ENCODE data around the gene RSU1.

RSU1 gene

DNA sequence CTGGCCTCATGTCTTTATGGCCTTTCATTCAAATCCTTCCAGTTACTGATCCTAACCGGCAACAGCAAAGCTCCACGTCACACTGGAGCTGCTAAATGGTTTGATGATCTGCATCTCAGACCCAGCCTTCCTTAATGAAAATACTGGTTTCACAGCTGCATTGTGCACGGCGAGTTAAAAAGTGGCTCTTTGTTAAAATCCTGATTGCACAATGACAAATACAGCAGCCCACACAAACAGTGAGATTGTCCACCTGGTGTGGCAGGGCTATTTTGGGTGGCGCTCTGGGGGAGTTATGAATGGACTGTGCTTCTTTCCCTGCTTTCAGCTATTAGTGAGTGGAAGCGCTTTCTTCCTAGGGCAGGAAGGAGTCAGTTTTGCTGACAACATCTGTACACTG is 232.1 kb downstream of the RSU1 start:
- no peak for DNase-seq

DNA sequence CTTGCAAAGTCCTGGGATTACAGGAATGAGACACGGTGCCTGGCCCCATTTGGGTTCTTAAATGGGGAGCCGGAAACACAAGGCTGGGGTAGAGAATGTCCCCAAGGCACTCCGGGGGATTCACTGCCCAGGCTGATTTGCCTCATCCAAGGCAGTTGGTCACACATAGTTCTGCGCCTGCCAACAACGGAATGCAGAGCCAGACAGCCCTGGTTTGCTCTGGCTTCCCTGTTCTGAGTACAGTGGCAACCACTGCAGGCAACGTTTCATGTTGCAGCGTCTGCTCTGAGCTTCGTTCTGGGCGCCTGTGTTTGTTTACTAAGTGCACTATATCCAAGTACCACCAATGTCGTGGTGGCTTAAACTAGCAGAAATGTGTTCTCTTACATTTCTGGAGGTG is 233.8 kb downstream of the RSU1 start:
- DNase-seq, result no peak

DNA sequence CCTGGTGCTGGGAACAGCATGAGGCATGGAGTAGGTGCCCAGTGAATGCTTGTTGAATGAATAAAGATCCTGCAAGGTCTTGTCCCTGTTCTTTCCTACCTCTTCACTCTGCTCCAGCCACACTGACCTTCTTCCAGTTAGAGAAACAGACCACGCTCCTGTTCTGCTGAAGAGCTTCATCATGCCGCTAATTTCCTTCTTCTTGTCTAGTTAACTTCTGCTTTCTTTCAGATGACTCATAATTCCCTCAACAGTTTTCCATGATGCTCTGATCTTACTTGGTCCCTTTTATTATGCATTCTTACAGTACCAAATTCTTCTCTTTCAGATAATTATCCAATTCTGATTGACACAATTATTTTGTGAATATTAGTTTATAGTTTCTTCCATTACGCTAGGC is 236.0 kb downstream of the RSU1 start:
- no peak for DNase-seq

DNA sequence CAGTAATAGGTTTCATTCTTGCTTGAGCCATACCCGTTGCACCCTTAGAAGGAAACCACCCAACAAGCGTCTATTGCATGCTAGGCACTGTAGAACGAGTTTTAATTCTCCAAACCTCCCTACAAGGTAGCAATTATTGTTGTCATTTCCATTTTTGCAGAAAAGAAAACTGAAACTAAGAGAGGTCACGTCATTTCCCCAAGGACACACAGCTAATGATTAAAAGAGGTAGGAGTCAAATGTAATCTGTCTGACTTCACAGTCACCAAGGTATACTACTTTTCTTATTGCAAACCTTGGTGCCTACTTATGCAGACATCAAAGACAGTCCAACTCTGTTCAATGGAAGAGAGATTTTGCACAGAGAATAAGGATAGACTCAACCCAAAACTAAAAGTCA is 246.5 kb downstream of the RSU1 start:
- no peak for DNase-seq

DNA sequence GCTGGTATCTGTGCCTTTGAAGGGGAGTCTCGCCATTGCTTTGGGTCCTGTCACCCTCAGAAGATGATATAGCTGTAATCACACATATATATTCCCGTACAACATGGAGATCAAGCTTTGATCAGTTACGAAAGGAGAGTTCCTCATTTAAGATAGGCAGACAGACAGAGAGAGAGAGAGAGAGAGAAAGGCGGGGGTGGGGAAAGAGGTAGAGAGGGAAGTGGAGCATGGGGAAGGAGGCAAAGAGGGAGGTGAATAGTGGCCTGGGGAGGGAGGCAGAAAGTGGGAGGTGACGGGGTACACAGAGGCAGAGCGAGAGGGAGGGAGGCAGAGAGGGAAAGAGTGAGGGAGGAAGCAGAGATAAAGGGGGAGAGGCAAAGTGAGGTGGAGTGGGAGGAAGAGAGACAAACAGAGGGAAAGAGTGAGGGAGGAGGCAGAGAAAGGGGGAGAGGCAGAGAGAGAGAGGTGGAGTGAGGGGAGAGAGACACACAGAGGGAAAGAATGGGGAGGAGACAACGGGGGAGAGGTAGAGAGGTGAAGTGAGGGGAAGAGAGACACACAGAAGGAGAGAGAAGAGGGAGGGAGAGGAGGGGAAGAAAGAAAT is 250.9 kb downstream of the RSU1 start:
- DNase-seq, result no peak

DNA sequence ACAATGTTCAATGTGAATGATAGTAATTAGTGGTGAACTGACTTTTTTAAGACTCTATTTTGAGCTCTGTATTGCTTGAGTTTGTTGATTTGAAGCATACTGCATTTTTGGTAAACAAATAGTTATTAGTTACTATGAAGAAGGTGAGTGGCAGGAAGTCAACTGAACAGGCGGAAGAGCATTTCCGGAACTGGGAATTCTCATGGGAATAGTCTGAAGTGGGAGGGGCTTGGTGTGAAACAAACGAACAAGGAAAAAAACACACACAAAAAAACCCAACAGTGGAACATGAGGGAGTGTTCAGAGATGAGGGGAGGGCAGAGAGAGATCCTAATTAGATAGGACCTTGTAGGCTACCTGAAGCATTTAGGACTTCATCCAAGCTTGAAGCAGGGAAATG is 251.6 kb downstream of the RSU1 start:
- no peak for DNase-seq

DNA sequence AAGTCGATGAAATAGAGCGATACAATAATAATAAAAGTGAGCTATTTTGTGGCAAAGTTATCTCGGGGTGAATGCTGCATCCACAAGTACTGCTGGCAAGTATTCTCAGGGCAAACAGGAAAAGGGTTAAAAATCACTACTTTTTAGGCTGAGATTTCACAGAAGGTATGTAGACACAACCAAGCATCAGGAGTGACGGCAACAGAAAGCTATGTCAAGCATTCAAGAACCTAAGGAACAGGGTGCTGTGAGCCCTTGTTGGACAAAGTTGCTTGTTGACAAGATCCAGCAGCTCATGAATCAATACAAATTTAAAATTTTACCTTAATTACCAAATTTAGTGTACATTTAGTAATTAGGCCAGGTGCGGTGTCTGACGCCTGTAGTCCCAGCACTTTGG is 254.3 kb downstream of the RSU1 start:
- DNase-seq, result no peak

DNA sequence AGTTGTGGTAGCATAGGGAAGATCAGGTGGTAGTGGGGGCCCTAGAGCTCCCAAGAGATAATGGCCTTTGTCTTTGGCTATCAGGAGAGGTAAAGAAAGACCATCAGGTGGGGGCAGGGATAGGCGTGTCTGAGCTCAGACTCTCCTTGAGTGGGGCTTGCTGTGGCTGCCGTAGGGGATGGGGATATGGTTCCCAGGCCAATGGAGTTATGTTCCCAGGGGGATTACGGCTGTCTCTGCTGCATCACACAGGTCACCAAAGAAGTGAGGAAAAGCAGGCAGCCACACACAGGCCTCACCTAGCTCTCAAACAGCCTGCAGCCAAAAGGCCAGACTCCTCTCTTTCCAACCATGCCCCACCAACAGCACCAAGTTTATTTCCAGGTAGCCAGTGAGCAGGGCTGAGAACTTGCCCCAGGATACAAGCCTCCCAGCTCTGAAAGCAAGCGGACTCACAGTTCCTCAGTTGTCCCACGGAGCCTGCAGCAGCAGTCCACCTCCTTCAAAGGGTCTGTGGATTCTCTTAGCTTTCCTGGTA is 257.9 kb downstream of the RSU1 start:
- DNase-seq, result no peak

DNA sequence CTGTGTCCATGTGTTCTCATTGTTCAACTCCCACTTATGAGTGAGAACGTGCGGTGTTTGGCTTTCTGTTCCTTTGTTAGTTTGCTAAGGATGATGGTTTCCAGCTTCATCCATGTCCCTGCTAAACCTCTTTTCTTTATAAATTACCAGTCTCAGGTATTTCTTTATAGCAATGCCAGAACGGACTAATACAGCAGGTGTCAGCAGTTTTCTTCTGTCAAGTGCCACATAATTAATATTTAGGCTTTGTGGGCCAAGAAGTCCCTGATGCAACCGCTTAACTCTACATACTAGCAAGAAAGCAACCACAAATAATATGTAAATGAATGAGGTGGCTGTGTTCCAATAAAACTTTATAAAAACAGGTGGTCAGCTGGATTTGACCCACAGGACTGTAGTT is 269.3 kb downstream of the RSU1 start:
- no peak for DNase-seq

DNA sequence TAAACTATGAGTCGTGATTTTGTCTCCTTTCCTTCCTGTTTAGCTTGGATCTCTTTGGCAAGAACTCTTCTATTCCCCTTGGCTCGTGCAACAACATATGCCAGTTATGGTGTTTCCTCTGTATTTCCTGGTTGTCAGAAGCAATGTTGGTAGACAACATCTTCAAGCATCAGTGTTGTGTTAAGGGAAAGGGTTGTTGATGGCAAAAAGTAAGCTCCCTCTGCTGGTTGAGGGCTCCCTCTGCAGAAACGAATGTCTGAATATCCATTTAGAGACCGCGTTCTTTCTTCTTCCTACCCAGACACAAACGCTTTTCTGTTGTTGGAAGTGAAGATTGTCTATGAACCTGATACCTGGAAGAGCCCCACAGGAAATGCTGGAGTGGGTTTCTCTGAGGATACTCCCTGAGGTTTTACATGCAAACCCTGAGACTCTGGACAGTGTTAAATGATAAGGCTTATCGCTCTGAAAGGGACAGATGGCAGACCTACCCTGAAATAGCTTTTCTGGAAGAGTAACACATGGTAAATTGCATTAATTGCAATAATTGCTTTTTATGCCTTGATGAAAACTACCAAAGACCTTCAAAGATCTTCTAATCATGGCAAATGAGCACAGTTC is 272.0 kb downstream of the RSU1 start:
- no peak for DNase-seq

DNA sequence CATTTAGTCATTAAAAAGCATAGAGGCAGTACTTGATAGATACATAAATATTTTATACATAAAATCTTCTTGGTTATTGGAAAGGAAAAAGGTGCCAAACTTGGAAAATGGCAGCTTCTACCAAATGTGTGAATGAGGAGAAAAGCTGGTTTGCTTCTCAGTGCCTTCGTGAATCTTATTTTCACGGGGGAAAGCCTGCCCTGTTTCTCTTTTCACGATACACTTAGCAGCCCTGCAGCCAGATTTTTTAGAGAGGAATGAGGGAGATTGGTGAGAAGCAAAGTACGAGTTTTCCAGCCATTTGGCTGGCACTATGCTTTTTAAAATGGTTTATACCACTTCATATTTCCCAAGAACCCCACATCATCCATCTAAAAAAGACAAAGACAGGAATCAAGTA is 272.6 kb downstream of the RSU1 start:
- DNase-seq, result no peak

DNA sequence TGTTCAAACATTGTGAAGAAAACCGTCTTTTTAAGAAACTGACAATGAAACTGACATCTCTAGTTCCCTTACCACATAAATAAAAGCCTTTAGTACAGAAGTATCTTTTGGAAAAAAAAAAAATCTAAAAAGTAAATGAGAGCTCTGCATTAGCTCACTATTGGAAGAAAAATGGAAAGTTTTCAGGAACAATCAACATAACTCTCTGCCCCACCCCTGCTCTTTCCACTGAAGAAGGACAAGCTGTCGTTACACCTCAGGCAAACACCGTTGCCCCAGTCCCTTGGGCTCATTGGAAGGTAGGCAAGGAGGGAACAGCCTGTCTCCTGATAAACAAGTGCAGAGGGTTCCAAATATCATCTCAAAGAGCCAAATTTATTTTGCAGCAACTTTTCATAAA is 273.1 kb downstream of the RSU1 start:
- no peak for DNase-seq
